GM12878 (cell line): ENCODE results near the gene OCA2. TPM values are rescaled to one million over a fixed set of nuclear protein-coding genes. Genes with fewer than 3 reads are reported as not detected.

Source experiments
- ATAC-seq: fragments of 200-7000 bp; cut with Tn5 transposase; 3 replicates; pipeline ENCODE4 v1.9.1; 2020; ENCODE audit warnings: mild to moderate bottlenecking, moderate library complexity
- BruUV-seq: library from RNA; stranded (reverse); fragments of 400-500 nt; replicated peaks from 2 replicates; lab custom pipeline; 2021; lab: Mats Ljungman, UMichigan
- CTCF ChIA-PET: fragments of 300-600 bp; sonication (Branson Sonifier 250); formaldehyde crosslinking; extraction: SDS; loops from one replicate; lab custom pipeline; 2021; ENCODE audit warnings: inconsistent platforms; lab: Yijun Ruan, JAX
- POLR2A ChIA-PET: fragments of 350-600 bp; formaldehyde crosslinking; extraction: SDS; loops from one replicate; lab custom pipeline; 2021; ENCODE audit warnings: inconsistent platforms; lab: Charles Lee
- RAD21 ChIA-PET: fragments of 300-600 bp; sonication (Branson Sonifier 250); formaldehyde crosslinking; loops from one replicate; lab custom pipeline; 2023; ENCODE audit warnings: antibody characterized with exemption; ENCODE audit not compliant: unreplicated experiment; lab: Charles Lee
- SMC1A ChIA-PET: fragments of 300-600 bp; sonication (Branson Sonifier 250); formaldehyde crosslinking; loops from one replicate; lab custom pipeline; 2023; ENCODE audit not compliant: unreplicated experiment, uncharacterized antibody; lab: Charles Lee
- DNase-seq: peaks from one replicate; pipeline ENCODE4 v3.0.0-alpha.2; 2011; ENCODE audit warnings: low read depth, low spot score
- FAIRE-seq: peaks from 3 replicates; lab custom pipeline; 2011; peaks lifted over from hg19 to GRCh38; lab: Jason Lieb, UNC
- H2AFZ ChIP-seq: 2 replicates; pipeline ENCODE4 v1.6.0; 2011; ENCODE audit warnings: low read depth, low read length, control low read depth; ENCODE audit not compliant: control insufficient read depth
- H3K27ac ChIP-seq: 2 replicates; pipeline ENCODE4 v1.5.1; 2011; ENCODE audit warnings: control low read depth; ENCODE audit not compliant: control insufficient read depth, insufficient read depth
- H3K27me3 ChIP-seq, 2 experiments: replicated peaks in 1 of 2; 2 replicates each; pipeline versions ENCODE4 v1.6.0 to v1.6.1; 2011; ENCODE audit warnings: low read length in 1 of 2; ENCODE audit not compliant: control insufficient read depth in 2 of 2, insufficient read depth in 2 of 2
- H3K36me3 ChIP-seq, 2 experiments: 2 replicates each; pipeline ENCODE4 v1.5.1; 2011; ENCODE audit warnings: low read length in 1 of 2; ENCODE audit not compliant: control insufficient read depth in 2 of 2, insufficient read depth in 2 of 2
- H3K4me1 ChIP-seq: 2 replicates; pipeline ENCODE4 v1.6.1; 2011; ENCODE audit warnings: mild to moderate bottlenecking, low read length, moderate library complexity, mixed read lengths; ENCODE audit not compliant: control insufficient read depth, insufficient read depth
- H3K4me2 ChIP-seq: 2 replicates; pipeline ENCODE4 v1.6.0; 2011; ENCODE audit warnings: control low read depth; ENCODE audit not compliant: control insufficient read depth, insufficient read depth
- H3K4me3 ChIP-seq: fragments of 200-600 bp; sonication (generic); 2 replicates; pipeline ENCODE4 v1.5.1; 2016
- H3K79me2 ChIP-seq: 2 replicates; pipeline ENCODE4 v1.6.0; 2011; ENCODE audit warnings: low read length; ENCODE audit not compliant: control insufficient read depth, insufficient read depth
- H3K9ac ChIP-seq: 2 replicates; pipeline ENCODE4 v1.8.0; 2011; ENCODE audit warnings: low read length, control low read depth, mixed read lengths; ENCODE audit not compliant: control insufficient read depth, insufficient read depth
- H3K9me3 ChIP-seq: replicated peaks from 3 replicates; pipeline ENCODE4 v1.5.1; 2011; ENCODE audit warnings: mild to moderate bottlenecking, low read length; ENCODE audit not compliant: control insufficient read depth, insufficient read depth
- H4K20me1 ChIP-seq: 2 replicates; pipeline ENCODE4 v1.6.0; 2011; ENCODE audit not compliant: control insufficient read depth, insufficient read depth
- GABPA ChIP-seq: IDR thresholded peaks from 2 replicates; pipeline ENCODE4 v1.6.1; 2014; ENCODE audit warnings: antibody characterized with exemption, low read depth, mild to moderate bottlenecking, inconsistent platforms
- NR2F1 ChIP-seq: fragments of 450-650 bp; conservative IDR thresholded peaks from 2 replicates; pipeline ENCODE4 v1.6.1; 2017; ENCODE audit warnings: mild to moderate bottlenecking
- RBBP5 ChIP-seq: fragments of 200-600 bp; sonication (generic); conservative IDR thresholded peaks from 2 replicates; pipeline ENCODE4 v1.6.1; 2016
- RFX5 ChIP-seq: IDR thresholded peaks from 2 replicates; pipeline ENCODE4 v1.6.1; 2011; ENCODE audit warnings: low read depth, low read length, improper control_type of control experiment
- SREBF2 ChIP-seq: IDR thresholded peaks from 2 replicates; pipeline ENCODE4 v1.6.1; 2012; ENCODE audit warnings: mild to moderate bottlenecking, low read length
- WGBS: methylation state at CpG from one replicate; pipeline ENCODE4 v1.1.6; 2016; ENCODE audit warnings: low lambda C conversion rate; ENCODE audit not compliant: insufficient replicate concordance, insufficient coverage; ENCODE audit errors: missing lambda C conversion rate; 5-methylcytosine and 5-hydroxymethylcytosine counted together
- in situ Hi-C: fragments of 300-500 bp; cut with MboI; formaldehyde crosslinking; loops from 9 replicates; pipeline ENCODE4 v1.14.3; 2018; ENCODE audit warnings: mixed read lengths
- intact Hi-C: fragments of 100-400 bp; cut with micrococcal nuclease; formaldehyde crosslinking; loops from one replicate; pipeline ENCODE4 v1.14.2; 2022; ENCODE audit not compliant: unreplicated experiment
- polyA plus RNA-seq, 11 experiments: library from polyadenylated mRNA; depleted of rRNA in 4 of 11; unstranded in 6 of 11; stranded (reverse) in 5 of 11; fragments of >200 nt; fragmentation: Nextera tagmentation in 4 of 11; fragmentation: Illumina TruSeq in 1 of 11; extraction: Ambion mirVana in 4 of 11; extraction: Trizol in 1 of 11; gene quantifications; 1 replicate in 1 of 11; 2 replicates in 10 of 11; pipeline versions ENCODE4 v1.2.1 to v1.2.3, GENCODE V29; 2011 to 2016; ENCODE audit warnings: inconsistent platforms in 2 of 11, missing spikeins in 2 of 11, low read depth in 1 of 11
- total RNA-seq, 4 experiments: library from RNA; depleted of rRNA in 3 of 4; stranded (reverse); fragments of >200 nt in 3 of 4; fragmentation: Illumina TruSeq in 1 of 4; extraction: Trizol in 1 of 4; gene quantifications; 2 replicates each; pipeline versions ENCODE4 v1.2.1 to v1.2.3, GENCODE V29; 2013 to 2021
- TF ChIP-seq, protein P1 (sequence below): fragments of 450-650 bp; IDR thresholded peaks from 2 replicates; pipeline ENCODE4 v1.6.1; 2018; ENCODE audit warnings: borderline replicate concordance, mild to moderate bottlenecking; ENCODE audit not compliant: partially characterized antibody

Gene OCA2
- total and polyA plus RNA-seq, 10 of the 15 experiments (the other 5 are each of a cell fraction or from before 2014, with no cell fraction given): 0.04 to 1.8 TPM; not detected in 8

- BruUV-seq: no TSS peak
- SMC1A ChIA-PET: no interaction called here
- peaks cover 11% of the 10 kb centered on the region in 2 experiments; a peak in 3 of 4 replicates for H3K27me3 ChIP-seq
Measured at GRCh38 chr15:28101201-28101600, 2.1 kb upstream of the OCA2 start.

More at GRCh38 chr15:28101201-28101600, 2.1 kb upstream of the OCA2 start:
- in situ Hi-C loops (no loop called here), intact Hi-C loops (no loop called here)
- RAD21 ChIA-PET: no interaction called here
- Histone ChIP-seq H3K4me2 (no peak overlapping the region), H3K36me3 (no peaks in the 10 kb centered on the region), H3K9ac (no peak overlapping the region), H3K27ac (no peak overlapping the region), H2AFZ (no peak overlapping the region)
- ATAC-seq (no peak), FAIRE-seq (no peak)
- POLR2A ChIA-PET: no interaction called here
- CTCF ChIA-PET: no interaction called here
- WGBS: 32% methylated on average over 8 of the region's 8 CpGs
- no peak for TF ChIP-seq NR2F1
- TF ChIP-seq, protein P1, sequence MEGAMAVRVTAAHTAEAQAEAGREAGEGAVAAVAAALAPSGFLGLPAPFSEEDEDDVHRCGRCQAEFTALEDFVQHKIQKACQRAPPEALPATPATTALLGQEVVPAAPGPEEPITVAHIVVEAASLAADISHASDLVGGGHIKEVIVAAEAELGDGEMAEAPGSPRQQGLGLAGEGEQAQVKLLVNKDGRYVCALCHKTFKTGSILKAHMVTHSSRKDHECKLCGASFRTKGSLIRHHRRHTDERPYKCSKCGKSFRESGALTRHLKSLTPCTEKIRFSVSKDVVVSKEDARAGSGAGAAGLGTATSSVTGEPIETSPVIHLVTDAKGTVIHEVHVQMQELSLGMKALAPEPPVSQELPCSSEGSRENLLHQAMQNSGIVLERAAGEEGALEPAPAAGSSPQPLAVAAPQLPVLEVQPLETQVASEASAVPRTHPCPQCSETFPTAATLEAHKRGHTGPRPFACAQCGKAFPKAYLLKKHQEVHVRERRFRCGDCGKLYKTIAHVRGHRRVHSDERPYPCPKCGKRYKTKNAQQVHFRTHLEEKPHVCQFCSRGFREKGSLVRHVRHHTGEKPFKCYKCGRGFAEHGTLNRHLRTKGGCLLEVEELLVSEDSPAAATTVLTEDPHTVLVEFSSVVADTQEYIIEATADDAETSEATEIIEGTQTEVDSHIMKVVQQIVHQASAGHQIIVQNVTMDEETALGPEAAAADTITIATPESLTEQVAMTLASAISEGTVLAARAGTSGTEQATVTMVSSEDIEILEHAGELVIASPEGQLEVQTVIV: no peak
- no peak for TF ChIP-seq RFX5
- TF ChIP-seq RBBP5: no peak
- no peak for TF ChIP-seq SREBF2
- no peak for TF ChIP-seq GABPA
- TF ChIP-seq, all 136 proteins: peak for 0
- H3K79me2 ChIP-seq: no peaks in the 10 kb centered on the region
- no peaks in the 10 kb centered on the region for H4K20me1 ChIP-seq
- H3K4me1 ChIP-seq: no peaks in the 10 kb centered on the region; the same call in 1 of the 2 replicates
- H3K4me3 ChIP-seq: no peak overlapping the region
- DNase-seq: no peak
- H3K9me3 ChIP-seq: no peaks in the 10 kb centered on the region
